BJ (cell line): ENCODE measurements around the gene PNMA1. TPM values are rescaled to one million over a fixed set of nuclear protein-coding genes. Genes with fewer than 3 reads are reported as not detected.

Source experiments
- CTCF ChIA-PET: fragments of 350-600 bp; formaldehyde crosslinking; extraction: SDS; loops from one replicate; lab custom pipeline; 2021; ENCODE audit warnings: antibody characterized with exemption, inconsistent platforms; lab: Yijun Ruan, JAX
- POLR2A ChIA-PET: fragments of 300-600 bp; sonication (Branson Sonifier 250); formaldehyde crosslinking; extraction: SDS; loops from one replicate; lab custom pipeline; 2021; ENCODE audit warnings: antibody characterized with exemption; lab: Charles Lee
- DNase-seq: peaks from one replicate; pipeline ENCODE4 v3.0.0-alpha.2; 2011; ENCODE audit warnings: low read depth
- H3K27me3 ChIP-seq: 2 replicates; pipeline ENCODE4 v1.6.0; 2011; ENCODE audit warnings: low read length; ENCODE audit not compliant: control insufficient read depth, insufficient read depth
- H3K36me3 ChIP-seq: 2 replicates; pipeline ENCODE4 v1.5.1; 2011; ENCODE audit warnings: low read length; ENCODE audit not compliant: control insufficient read depth, insufficient read depth
- H3K4me3 ChIP-seq: 2 replicates; pipeline ENCODE4 v1.5.1; 2011; ENCODE audit warnings: low read depth, mild to moderate bottlenecking, control low read depth, low read length
- polyA plus RNA-seq: library from polyadenylated mRNA; depleted of rRNA; stranded (reverse); fragments of >200 nt; gene quantifications from 2 replicates; pipeline ENCODE4 v1.2.3, GENCODE V29; 2011; rRNA removed
- small RNA-seq: library from RNA; depleted of rRNA; stranded (forward); fragments of <200 nt; gene quantifications from one replicate; pipeline ENCODE3, GENCODE V24; 2012; ENCODE audit warnings: low replicate concordance, low read depth; ENCODE audit not compliant: insufficient read length
- TF ChIP-seq, protein P1 (sequence below): IDR thresholded peaks from 2 replicates; pipeline ENCODE4 v1.5.1; 2011; ENCODE audit warnings: low read depth, mild to moderate bottlenecking, control low read depth, inconsistent platforms, low read length, moderate library complexity; ENCODE audit not compliant: insufficient read depth

Gene PNMA1
- polyA plus RNA-seq, 1 experiment = 11.6 TPM

DNA sequence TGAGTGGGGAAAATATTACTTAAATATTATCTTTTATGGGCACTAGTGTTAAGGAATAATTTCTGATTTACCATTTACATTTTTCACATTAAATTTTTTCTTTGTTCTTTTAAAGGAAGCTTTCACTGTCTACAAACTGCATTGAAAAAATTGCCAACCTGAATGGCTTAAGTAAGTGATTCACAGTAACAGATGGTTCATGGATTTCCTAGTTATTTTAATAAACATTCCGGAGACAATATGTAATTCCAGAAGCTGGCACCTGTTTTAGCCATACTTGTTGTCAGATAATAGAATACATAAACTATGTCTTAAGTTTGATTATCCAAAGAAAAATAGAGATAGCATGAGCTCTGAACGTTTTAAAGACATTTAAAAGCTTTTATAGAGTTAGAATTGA is 52.3 kb downstream of the PNMA1 start:
- DNase-seq = no peak
- ChIA-PET POLR2A (no interaction called here), CTCF (interaction anchor here (0.5 to 4.5 kb wide), 11 partner anchors 11 to 164 kb away, joined by 3 to 35 read pairs (median 4); no protein-coding TSS in a partner anchor)
- TF ChIP-seq, protein P1, sequence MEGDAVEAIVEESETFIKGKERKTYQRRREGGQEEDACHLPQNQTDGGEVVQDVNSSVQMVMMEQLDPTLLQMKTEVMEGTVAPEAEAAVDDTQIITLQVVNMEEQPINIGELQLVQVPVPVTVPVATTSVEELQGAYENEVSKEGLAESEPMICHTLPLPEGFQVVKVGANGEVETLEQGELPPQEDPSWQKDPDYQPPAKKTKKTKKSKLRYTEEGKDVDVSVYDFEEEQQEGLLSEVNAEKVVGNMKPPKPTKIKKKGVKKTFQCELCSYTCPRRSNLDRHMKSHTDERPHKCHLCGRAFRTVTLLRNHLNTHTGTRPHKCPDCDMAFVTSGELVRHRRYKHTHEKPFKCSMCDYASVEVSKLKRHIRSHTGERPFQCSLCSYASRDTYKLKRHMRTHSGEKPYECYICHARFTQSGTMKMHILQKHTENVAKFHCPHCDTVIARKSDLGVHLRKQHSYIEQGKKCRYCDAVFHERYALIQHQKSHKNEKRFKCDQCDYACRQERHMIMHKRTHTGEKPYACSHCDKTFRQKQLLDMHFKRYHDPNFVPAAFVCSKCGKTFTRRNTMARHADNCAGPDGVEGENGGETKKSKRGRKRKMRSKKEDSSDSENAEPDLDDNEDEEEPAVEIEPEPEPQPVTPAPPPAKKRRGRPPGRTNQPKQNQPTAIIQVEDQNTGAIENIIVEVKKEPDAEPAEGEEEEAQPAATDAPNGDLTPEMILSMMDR = no peak
- Histone ChIP-seq H3K4me3 (no peak overlapping the region), H3K36me3 (no peaks in the 10 kb centered on the region), H3K27me3 (no peaks in the 10 kb centered on the region)

Small RNA genes within 50 kb of the gene (small RNA-seq; reads per million reads assigned to genes)
- not detected for gene MIR4505

Other genes starting within 250 kb of the PNMA1 start
- 7.5 and 8.5 TPM in 2 replicates for gene RIOX1, start 223.5 kb downstream of the PNMA1 start, polyA plus RNA-seq
- gene ACOT1, start 177.2 kb downstream of the PNMA1 start, polyA plus RNA-seq = 6.1 and 8.5 TPM in 2 replicates
- not detected in 2 replicates for gene HEATR4, start 155.4 kb downstream of the PNMA1 start, polyA plus RNA-seq
- 50.5 and 70.2 TPM in 2 replicates for gene ACOT2, start 145.2 kb downstream of the PNMA1 start, polyA plus RNA-seq
- gene ACOT4, start 122.5 kb downstream of the PNMA1 start, polyA plus RNA-seq = 0.67 and 0.82 TPM in 2 replicates
- gene ACOT6, start 101.9 kb downstream of the PNMA1 start, polyA plus RNA-seq = not detected in 2 replicates
- 2.4 and 6.6 TPM in 2 replicates for gene DNAL1, start 69.4 kb downstream of the PNMA1 start, polyA plus RNA-seq
- gene PTGR2, start 137.4 kb upstream of the PNMA1 start, polyA plus RNA-seq = 1.3 and 3.0 TPM in 2 replicates
- gene ZNF410, start 172.5 kb upstream of the PNMA1 start, polyA plus RNA-seq = 44.8 and 61.4 TPM in 2 replicates
- gene FAM161B, start 235.7 kb upstream of the PNMA1 start, polyA plus RNA-seq = 2.5 and 2.6 TPM in 2 replicates
- 31.5 and 38.2 TPM in 2 replicates for gene COQ6, start 235.9 kb upstream of the PNMA1 start, polyA plus RNA-seq